ENCODE results near the gene MUC12.
"Not testable (repeated sequence)": the region's sequence is repeated elsewhere in the genome, so short reads cannot be mapped to it uniquely, and the experiment has no call there.

MUC12 gene

DNA sequence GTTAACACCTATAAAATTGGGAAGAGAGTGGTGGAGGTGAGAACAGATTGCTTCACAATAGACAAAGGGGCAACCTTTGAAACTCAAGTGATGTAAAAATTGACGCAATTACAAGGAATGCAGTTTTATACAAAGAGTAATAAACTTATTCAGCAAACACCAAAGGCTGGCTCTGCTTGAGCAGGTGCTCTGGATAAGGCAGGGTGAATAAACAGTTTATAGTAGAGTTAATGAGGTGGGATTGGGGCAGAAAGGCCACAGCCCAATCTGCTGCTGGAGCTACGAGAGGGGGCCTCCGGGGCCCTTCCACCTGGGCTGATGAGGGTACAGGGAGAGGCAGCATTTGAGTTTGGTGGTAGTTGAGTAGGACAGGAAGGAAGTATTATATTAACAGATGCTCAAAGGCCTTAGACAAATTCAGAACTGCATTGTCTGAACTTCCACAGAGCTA lies 6.0 kb downstream of the MUC12 start:
- Histone ChIP-seq H3K27me3 (ENCODE audit: insufficient read depth, low read depth, severe bottlenecking) (peaks cover 80% of the 10 kb centered on the region), H3K9me3 (ENCODE audit: severe bottlenecking) (no peaks in the 10 kb centered on the region), H3K4me3 (ENCODE audit: low read depth, low read length) (no peak overlapping the region), H3K27ac (no peak overlapping the region), H3K36me3 (no peaks in the 10 kb centered on the region)
- no peak for DNase-seq
- TF ChIP-seq, protein P1, sequence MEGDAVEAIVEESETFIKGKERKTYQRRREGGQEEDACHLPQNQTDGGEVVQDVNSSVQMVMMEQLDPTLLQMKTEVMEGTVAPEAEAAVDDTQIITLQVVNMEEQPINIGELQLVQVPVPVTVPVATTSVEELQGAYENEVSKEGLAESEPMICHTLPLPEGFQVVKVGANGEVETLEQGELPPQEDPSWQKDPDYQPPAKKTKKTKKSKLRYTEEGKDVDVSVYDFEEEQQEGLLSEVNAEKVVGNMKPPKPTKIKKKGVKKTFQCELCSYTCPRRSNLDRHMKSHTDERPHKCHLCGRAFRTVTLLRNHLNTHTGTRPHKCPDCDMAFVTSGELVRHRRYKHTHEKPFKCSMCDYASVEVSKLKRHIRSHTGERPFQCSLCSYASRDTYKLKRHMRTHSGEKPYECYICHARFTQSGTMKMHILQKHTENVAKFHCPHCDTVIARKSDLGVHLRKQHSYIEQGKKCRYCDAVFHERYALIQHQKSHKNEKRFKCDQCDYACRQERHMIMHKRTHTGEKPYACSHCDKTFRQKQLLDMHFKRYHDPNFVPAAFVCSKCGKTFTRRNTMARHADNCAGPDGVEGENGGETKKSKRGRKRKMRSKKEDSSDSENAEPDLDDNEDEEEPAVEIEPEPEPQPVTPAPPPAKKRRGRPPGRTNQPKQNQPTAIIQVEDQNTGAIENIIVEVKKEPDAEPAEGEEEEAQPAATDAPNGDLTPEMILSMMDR (IDR thresholded peaks at IDR 0.05; ENCODE audit: low read depth, low read length) = no peak

DNA sequence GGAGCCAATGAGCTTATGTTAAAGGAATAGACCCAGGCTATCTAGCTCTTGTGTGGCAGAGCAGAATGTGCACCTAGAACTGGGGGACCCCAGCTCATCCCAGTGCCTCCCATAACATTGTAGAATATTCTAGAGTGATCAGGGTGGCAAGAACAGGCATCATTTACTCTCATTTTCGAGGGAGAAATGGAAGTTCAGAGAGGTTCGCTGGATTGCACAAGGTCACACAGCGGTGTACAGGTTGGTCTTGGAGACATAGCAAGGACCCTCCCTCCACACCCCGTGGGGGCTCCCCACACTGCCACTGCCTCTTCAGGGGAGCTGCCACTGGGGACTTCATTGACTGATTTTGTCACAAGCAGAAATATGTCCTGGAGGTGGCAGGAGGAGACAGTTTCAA lies 8.9 kb downstream of the MUC12 start:
- no peaks in the 10 kb centered on the region for H3K36me3 ChIP-seq
- H3K27ac ChIP-seq = no peak overlapping the region
- no peak for DNase-seq
- H3K9me3 ChIP-seq (ENCODE audit: severe bottlenecking) = no peaks in the 10 kb centered on the region
- no peak overlapping the region for H3K4me3 ChIP-seq (ENCODE audit: low read depth, low read length)
- H3K27me3 ChIP-seq (ENCODE audit: insufficient read depth, low read depth, severe bottlenecking) = peaks cover 85% of the 10 kb centered on the region
- TF ChIP-seq, protein P1 (IDR thresholded peaks at IDR 0.05; ENCODE audit: low read depth, low read length) = no peak

DNA sequence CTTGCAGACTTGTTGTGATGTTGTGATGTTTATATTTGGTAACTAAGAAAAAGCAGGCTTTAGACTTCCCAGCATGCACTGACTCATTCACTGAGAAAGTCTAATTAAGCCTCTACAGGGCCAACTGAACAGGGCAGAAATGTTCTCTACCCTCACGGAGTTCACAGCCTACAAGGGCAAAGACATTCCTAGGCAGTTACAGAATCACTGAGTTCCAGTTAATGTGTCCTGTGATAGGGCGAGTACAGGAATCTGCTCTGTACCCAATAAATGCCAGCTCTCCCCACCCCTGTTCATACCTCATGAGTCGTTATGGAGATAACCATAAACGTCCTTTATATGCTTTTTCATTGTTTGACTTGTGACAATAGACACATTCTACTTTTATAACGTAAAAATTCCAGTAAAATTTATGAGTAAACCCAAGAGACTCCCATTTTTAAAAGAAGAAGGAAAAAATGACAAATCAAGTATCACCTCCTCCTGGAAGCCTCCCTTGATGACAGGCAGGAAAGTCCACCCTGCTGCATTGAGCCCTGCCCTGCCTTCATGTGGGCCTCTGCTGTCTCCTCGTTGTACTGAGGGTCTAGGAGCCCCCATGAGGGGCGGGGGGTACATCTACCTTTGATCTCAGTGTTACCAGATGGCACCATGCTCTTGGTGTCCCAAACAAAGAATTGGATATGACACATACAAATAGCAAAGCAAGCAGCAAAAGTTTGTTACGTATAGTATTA lies 14.3 kb downstream of the MUC12 start:
- H3K36me3 ChIP-seq = no peaks in the 10 kb centered on the region
- DNase-seq = no peak
- H3K9me3 ChIP-seq (ENCODE audit: severe bottlenecking) = no peaks in the 10 kb centered on the region
- H3K4me3 ChIP-seq (ENCODE audit: low read depth, low read length) = no peak overlapping the region
- peaks cover 80% of the 10 kb centered on the region for H3K27me3 ChIP-seq (ENCODE audit: insufficient read depth, low read depth, severe bottlenecking)
- TF ChIP-seq, protein P1 (IDR thresholded peaks at IDR 0.05; ENCODE audit: low read depth, low read length) = no peak
- H3K27ac ChIP-seq = no peak overlapping the region

DNA sequence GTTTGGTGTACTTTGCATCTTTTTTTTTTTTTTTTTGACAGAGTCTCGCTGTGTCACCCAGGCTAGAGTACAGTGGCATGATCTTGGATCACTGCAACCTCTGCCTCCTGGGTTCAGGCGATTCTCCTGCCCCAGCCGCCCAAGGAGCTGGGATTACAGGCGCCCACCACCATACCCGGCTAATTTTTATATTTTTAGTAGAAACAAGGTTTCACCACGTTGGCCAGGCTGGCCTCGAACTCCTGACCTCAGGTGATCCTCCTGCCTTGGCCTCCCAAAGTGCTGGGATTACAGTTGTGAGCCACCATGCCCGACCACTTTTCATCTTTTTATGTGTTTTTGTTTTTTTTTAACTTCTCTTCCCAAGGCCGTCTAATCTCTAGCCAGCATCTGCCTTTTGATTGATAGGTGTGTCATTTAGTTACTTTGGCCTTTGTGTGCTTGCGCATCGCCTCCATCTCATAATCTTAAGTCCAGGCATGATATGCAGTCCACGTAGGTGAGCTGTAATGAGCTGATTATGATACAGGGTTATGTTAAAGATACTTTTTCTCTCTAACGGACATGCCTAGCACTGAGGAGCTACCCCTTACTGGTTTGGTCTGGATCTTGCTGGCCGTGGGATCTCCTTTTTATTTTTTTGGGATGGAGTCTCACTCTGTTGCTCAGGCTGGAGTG lies 15.0 kb downstream of the MUC12 start:
- not testable (repeated sequence) for H3K27ac ChIP-seq; H3K36me3 ChIP-seq; DNase-seq; H3K4me3 ChIP-seq (ENCODE audit: low read depth, low read length); H3K9me3 ChIP-seq (ENCODE audit: severe bottlenecking)
- peaks cover 77% of the 10 kb centered on the region for H3K27me3 ChIP-seq (ENCODE audit: insufficient read depth, low read depth, severe bottlenecking)

DNA sequence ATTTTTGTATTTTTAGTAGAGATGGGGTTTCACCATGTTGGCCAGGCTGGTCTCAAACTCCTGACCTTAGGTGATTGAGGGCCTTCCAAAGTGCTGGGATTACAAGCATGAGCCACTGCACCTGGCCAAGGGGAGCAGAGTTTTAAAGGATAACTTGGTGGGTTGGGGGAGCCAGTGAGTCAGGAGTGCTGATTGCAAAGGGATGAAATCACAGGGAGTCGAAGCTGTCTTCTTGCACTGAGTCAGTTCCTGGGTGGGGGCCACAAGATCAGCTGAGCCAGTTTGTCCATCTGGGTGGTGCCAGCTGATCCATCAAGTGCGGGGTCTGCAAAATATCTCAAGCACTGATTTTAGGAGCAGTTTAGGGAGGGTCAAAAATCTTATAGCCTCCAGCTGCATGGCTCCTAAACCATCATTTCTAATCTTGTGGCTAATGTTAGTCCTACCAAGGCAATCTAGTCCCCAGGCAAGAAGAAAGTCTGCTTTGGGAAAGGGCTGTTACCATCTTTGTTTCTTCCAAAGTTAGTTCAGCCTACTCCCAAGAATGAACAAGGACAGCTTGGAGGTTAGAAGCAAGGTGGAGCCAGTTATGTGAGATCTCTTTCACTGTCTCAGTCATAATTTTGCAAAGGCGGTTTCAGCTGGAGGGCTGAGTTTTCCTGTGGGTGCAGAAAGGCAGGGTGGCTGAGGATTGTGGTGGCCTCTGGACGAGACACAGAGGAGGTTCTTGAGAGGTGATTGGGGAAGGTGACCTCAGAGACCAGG lies 15.8 kb downstream of the MUC12 start:
- H3K36me3 ChIP-seq; H3K9me3 ChIP-seq (ENCODE audit: severe bottlenecking); DNase-seq; H3K4me3 ChIP-seq (ENCODE audit: low read depth, low read length); H3K27ac ChIP-seq: not testable (repeated sequence)
- H3K27me3 ChIP-seq (ENCODE audit: insufficient read depth, low read depth, severe bottlenecking) = peaks cover 77% of the 10 kb centered on the region

DNA sequence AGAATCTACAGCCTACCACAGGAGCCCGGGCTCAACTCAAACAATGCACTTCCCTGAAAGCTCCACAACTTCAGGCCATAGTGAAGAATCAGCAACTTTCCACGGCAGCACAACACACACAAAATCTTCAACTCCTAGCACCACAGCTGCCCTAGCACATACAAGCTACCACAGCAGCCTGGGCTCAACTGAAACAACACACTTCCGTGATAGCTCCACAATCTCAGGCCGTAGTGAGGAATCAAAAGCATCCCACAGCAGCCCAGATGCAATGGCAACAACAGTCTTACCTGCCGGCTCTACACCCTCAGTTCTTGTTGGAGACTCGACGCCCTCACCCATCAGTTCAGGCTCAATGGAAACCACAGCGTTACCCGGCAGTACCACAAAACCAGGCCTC lies 22.3 kb downstream of the MUC12 start:
- TF ChIP-seq, protein P1 (IDR thresholded peaks at IDR 0.05; ENCODE audit: low read depth, low read length) = no peak
- H3K4me3 ChIP-seq (ENCODE audit: low read depth, low read length) = no peak overlapping the region
- peaks cover 33% of the 10 kb centered on the region for H3K27me3 ChIP-seq (ENCODE audit: insufficient read depth, low read depth, severe bottlenecking)
- no peak for DNase-seq
- H3K27ac ChIP-seq = no peak overlapping the region
- no peaks in the 10 kb centered on the region for H3K36me3 ChIP-seq
- peaks cover 6% of the 10 kb centered on the region for H3K9me3 ChIP-seq (ENCODE audit: severe bottlenecking)

DNA sequence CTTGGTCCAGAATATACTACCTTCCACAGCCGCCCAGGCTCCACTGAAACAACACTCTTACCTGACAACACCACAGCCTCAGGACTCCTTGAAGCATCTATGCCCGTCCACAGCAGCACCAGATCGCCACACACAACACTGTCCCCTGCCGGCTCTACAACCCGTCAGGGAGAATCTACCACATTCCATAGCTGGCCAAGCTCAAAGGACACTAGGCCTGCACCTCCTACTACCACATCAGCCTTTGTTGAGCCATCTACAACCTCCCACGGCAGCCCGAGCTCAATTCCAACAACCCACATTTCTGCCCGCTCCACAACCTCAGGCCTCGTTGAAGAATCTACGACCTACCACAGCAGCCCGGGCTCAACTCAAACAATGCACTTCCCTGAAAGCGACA lies 22.9 kb downstream of the MUC12 start:
- H3K27ac ChIP-seq = not testable (repeated sequence)

DNA sequence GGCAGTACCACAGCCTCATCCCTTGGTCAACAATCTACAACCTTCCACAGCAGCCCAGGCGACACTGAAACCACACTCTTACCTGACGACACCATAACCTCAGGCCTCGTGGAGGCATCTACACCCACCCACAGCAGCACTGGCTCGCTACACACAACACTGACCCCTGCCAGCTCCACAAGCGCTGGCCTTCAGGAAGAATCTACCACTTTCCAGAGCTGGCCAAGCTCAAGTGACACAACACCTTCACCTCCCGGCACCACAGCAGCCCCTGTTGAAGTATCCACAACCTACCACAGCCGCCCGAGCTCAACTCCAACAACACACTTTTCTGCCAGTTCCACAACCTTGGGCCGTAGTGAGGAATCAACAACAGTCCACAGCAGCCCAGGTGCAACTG lies 25.3 kb downstream of the MUC12 start:
- H3K36me3 ChIP-seq; H3K9me3 ChIP-seq (ENCODE audit: severe bottlenecking); H3K4me3 ChIP-seq (ENCODE audit: low read depth, low read length); DNase-seq; H3K27ac ChIP-seq: not testable (repeated sequence)
- H3K27me3 ChIP-seq (ENCODE audit: insufficient read depth, low read depth, severe bottlenecking) = peaks cover 16% of the 10 kb centered on the region

More for the DNA sequence above, 22.9 kb downstream of the MUC12 start:
- not testable (repeated sequence) for H3K9me3 ChIP-seq (ENCODE audit: severe bottlenecking); DNase-seq; H3K4me3 ChIP-seq (ENCODE audit: low read depth, low read length); H3K36me3 ChIP-seq
- peaks cover 31% of the 10 kb centered on the region for H3K27me3 ChIP-seq (ENCODE audit: insufficient read depth, low read depth, severe bottlenecking)

DNA sequence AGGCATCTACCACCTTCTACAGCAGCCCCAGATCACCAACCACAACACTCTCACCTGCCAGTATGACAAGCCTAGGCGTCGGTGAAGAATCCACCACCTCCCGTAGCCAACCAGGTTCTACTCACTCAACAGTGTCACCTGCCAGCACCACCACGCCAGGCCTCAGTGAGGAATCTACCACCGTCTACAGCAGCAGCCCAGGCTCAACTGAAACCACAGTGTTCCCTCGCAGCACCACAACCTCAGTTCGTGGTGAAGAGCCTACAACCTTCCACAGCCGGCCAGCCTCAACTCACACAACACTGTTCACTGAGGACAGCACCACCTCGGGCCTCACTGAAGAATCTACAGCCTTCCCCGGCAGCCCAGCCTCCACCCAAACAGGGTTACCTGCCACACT lies 29.2 kb downstream of the MUC12 start:
- H3K36me3 ChIP-seq; H3K27me3 ChIP-seq (ENCODE audit: insufficient read depth, low read depth, severe bottlenecking); H3K27ac ChIP-seq; H3K9me3 ChIP-seq (ENCODE audit: severe bottlenecking); H3K4me3 ChIP-seq (ENCODE audit: low read depth, low read length); DNase-seq: not testable (repeated sequence)

DNA sequence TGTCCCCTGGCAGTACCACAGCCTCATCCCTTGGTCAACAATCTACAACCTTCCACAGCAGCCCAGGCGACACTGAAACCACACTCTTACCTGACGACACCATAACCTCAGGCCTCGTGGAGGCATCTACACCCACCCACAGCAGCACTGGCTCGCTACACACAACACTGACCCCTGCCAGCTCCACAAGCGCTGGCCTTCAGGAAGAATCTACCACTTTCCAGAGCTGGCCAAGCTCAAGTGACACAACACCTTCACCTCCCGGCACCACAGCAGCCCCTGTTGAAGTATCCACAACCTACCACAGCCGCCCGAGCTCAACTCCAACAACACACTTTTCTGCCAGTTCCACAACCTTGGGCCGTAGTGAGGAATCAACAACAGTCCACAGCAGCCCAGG lies 30.0 kb downstream of the MUC12 start:
- not testable (repeated sequence) for H3K4me3 ChIP-seq (ENCODE audit: low read depth, low read length); H3K9me3 ChIP-seq (ENCODE audit: severe bottlenecking); H3K27ac ChIP-seq; DNase-seq; H3K27me3 ChIP-seq (ENCODE audit: insufficient read depth, low read depth, severe bottlenecking); H3K36me3 ChIP-seq
